Transverse colon (tissue), 4 donors: Measurements from ENCODE around the gene PDXDC1.
"Not testable (repeated sequence)": the region's sequence is repeated elsewhere in the genome, so short reads cannot be mapped to it uniquely, and the experiment has no call there.

ENCODE experiments used
- CTCF ChIP-seq, 5 experiments: fragments of 200-600 bp in 3 of 5; fragments of 450-650 bp in 2 of 5; sonication (generic) in 3 of 5; IDR thresholded peaks; 1 replicate in 2 of 5; 2 replicates in 3 of 5; pipeline ENCODE4 v1.5.1; 2016 to 2017; ENCODE audit warnings: antibody characterized with exemption in 5 of 5, inconsistent platforms in 3 of 5, mild to moderate bottlenecking in 2 of 5, moderate library complexity in 1 of 5
- EP300 ChIP-seq: sonication (generic); formaldehyde crosslinking; IDR thresholded peaks from one replicate; pipeline ENCODE4 v1.6.1; 2017; ENCODE audit warnings: antibody characterized with exemption, low read depth
- POLR2A ChIP-seq: fragments of 450-650 bp; IDR thresholded peaks from one replicate; pipeline ENCODE4 v1.6.1; 2016; ENCODE audit warnings: antibody characterized with exemption, mild to moderate bottlenecking, moderate library complexity
- POLR2AphosphoS5 ChIP-seq, 3 donors: sonication (generic); formaldehyde crosslinking; IDR thresholded peaks; one replicate each; pipeline ENCODE4 v1.6.1; 2016; ENCODE audit warnings: antibody characterized with exemption in 3 of 3

GRCh38 chr16:14974331-14974655 is 533 bp upstream of the PDXDC1 start:
- not testable (repeated sequence) for TF ChIP-seq POLR2A; CTCF (IDR thresholded peaks at IDR 0.05); POLR2AphosphoS5 (IDR thresholded peaks at IDR 0.05); EP300
